ENCODE data around the gene MPHOSPH8. TPM values are rescaled to one million over a fixed set of nuclear protein-coding genes. Genes with fewer than 3 reads are reported as not detected.

Gene MPHOSPH8
- polyA plus RNA-seq, 1 donor (not counting 4 experiments of a cell fraction or from before 2014, with no cell fraction given): 24.7 TPM

GRCh38 chr13:19681517-19681916 is 48.1 kb downstream of the MPHOSPH8 start:
- H3K4me2 ChIP-seq (ENCODE audit: control insufficient read depth, extremely low read depth, insufficient read depth, low read depth, low read length): no peak overlapping the region
- FAIRE-seq (no peak), DNase-seq (ENCODE audit: low read depth, low spot score) (no peak)
- H3K4me1 ChIP-seq (ENCODE audit: control insufficient read depth, extremely low read depth, insufficient read depth, low read length): no peaks in the 10 kb centered on the region
- no peaks in the 10 kb centered on the region for H3K79me2 ChIP-seq (ENCODE audit: control insufficient read depth, insufficient read depth, low read length)
- dilution Hi-C loops (cut with MboI; ENCODE audit: extremely low pct_ligation_motif_present, low sequenced_read_pairs): no loop called here
- H3K9ac ChIP-seq (ENCODE audit: control insufficient read depth, extremely low read depth, insufficient read depth, low read length): no peak overlapping the region
- H3K36me3 ChIP-seq (ENCODE audit: control insufficient read depth in 2 of 2, extremely low read depth in 1 of 2, insufficient read depth in 2 of 2, low read length in 2 of 2): peaks cover 0 to 4% of the 10 kb centered on the region in 2 experiments
- H3K27me3 ChIP-seq (ENCODE audit: control insufficient read depth, extremely low read depth, insufficient read depth, low read length): no peaks in the 10 kb centered on the region
- no peak overlapping the region for H2AFZ ChIP-seq (ENCODE audit: control insufficient read depth, low read length)
- no peaks in the 10 kb centered on the region for H3K9me3 ChIP-seq (ENCODE audit: control insufficient read depth, low read depth, low read length)
- TF ChIP-seq CTCF (optimal IDR thresholded peaks at IDR 0.05 in 1 of 3, IDR thresholded peaks at IDR 0.05 in 1 of 3, conservative IDR thresholded peaks at IDR 0.05 in 1 of 3; ENCODE audit: extremely low read depth in 1 of 3, insufficient read depth in 2 of 3, low read length in 3 of 3): no peak
- no peak for TF ChIP-seq EZH2 (IDR thresholded peaks at IDR 0.05; ENCODE audit: low read length)
- no peaks in the 10 kb centered on the region for H4K20me1 ChIP-seq (ENCODE audit: control insufficient read depth, extremely low read depth, insufficient read depth, low read length)
- no peak overlapping the region for H3K27ac ChIP-seq (ENCODE audit: control insufficient read depth, insufficient read depth, low read length)
- H3K9me1 ChIP-seq (ENCODE audit: control insufficient read depth, extremely low read depth, insufficient read depth, low read length): no peaks in the 10 kb centered on the region
- no peak overlapping the region for H3K4me3 ChIP-seq (ENCODE audit: control insufficient read depth in 2 of 3, extremely low read depth in 1 of 3, insufficient read depth in 2 of 3, low read depth in 1 of 3, low read length in 3 of 3)

- Histone ChIP-seq H3K9me3 (ENCODE audit: control insufficient read depth, low read depth, low read length) (no peaks in the 10 kb centered on the region), H3K4me2 (ENCODE audit: control insufficient read depth, extremely low read depth, insufficient read depth, low read depth, low read length) (no peak overlapping the region), H2AFZ (ENCODE audit: control insufficient read depth, low read length) (no peak overlapping the region), H3K79me2 (ENCODE audit: control insufficient read depth, insufficient read depth, low read length) (no peaks in the 10 kb centered on the region), H3K27ac (ENCODE audit: control insufficient read depth, insufficient read depth, low read length) (no peak overlapping the region), H3K9ac (ENCODE audit: control insufficient read depth, extremely low read depth, insufficient read depth, low read length) (no peak overlapping the region), H4K20me1 (ENCODE audit: control insufficient read depth, extremely low read depth, insufficient read depth, low read length) (no peaks in the 10 kb centered on the region), H3K27me3 (ENCODE audit: control insufficient read depth, extremely low read depth, insufficient read depth, low read length) (no peaks in the 10 kb centered on the region), H3K4me3 (ENCODE audit: control insufficient read depth in 2 of 3, extremely low read depth in 1 of 3, insufficient read depth in 2 of 3, low read depth in 1 of 3, low read length in 3 of 3) (no peak overlapping the region), H3K4me1 (ENCODE audit: control insufficient read depth, extremely low read depth, insufficient read depth, low read length) (no peaks in the 10 kb centered on the region), H3K36me3 (ENCODE audit: control insufficient read depth in 2 of 2, extremely low read depth in 1 of 2, insufficient read depth in 2 of 2, low read length in 2 of 2) (peaks cover 3 to 4% of the 10 kb centered on the region in 2 experiments), H3K9me1 (ENCODE audit: control insufficient read depth, extremely low read depth, insufficient read depth, low read length) (no peaks in the 10 kb centered on the region)
- DNase-seq (ENCODE audit: low read depth, low spot score): no peak
- FAIRE-seq: no peak
- no peak for TF ChIP-seq EZH2 (IDR thresholded peaks at IDR 0.05; ENCODE audit: low read length)
- no peak for TF ChIP-seq CTCF (optimal IDR thresholded peaks at IDR 0.05 in 1 of 3, IDR thresholded peaks at IDR 0.05 in 1 of 3, conservative IDR thresholded peaks at IDR 0.05 in 1 of 3; ENCODE audit: extremely low read depth in 1 of 3, insufficient read depth in 2 of 3, low read length in 3 of 3)
- dilution Hi-C loops (cut with MboI; ENCODE audit: extremely low pct_ligation_motif_present, low sequenced_read_pairs): no loop called here
These were observed 51.6 kb downstream of the MPHOSPH8 start for GRCh38 chr13:19685034-19685433.

Data from keratinocyte (primary cell).